ENCODE measurements around the gene KRTAP10-4. TPM values are rescaled to one million over a fixed set of nuclear protein-coding genes. Genes with fewer than 3 reads are reported as not detected.

Gene KRTAP10-4
- total RNA-seq, 4 donors from 2014 or later: not detected

DNA sequence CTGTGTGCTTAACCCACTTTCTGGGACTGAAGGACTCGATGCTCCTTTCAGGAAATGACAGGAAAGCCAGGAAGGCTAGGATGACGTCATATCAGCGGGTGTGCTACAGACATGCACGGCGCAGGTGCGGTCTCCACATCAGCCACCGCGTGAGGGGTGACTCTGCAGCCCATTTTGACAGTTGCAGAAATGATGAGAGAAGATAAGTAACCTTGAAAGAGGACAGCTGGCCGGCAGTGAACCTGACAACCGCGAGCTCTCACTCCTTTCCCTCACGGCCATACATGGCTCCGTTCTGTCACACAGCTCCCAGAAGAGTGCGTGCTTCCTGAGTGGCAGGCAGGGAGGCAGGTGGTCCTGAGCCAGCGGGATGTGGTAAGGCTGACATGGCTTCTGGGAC is 8.5 kb downstream of the KRTAP10-4 start:
- TF ChIP-seq POLR2A (IDR thresholded peaks at IDR 0.05): no peak
- TF ChIP-seq EP300 (IDR thresholded peaks at IDR 0.05): no peak
- TF ChIP-seq, protein P1, sequence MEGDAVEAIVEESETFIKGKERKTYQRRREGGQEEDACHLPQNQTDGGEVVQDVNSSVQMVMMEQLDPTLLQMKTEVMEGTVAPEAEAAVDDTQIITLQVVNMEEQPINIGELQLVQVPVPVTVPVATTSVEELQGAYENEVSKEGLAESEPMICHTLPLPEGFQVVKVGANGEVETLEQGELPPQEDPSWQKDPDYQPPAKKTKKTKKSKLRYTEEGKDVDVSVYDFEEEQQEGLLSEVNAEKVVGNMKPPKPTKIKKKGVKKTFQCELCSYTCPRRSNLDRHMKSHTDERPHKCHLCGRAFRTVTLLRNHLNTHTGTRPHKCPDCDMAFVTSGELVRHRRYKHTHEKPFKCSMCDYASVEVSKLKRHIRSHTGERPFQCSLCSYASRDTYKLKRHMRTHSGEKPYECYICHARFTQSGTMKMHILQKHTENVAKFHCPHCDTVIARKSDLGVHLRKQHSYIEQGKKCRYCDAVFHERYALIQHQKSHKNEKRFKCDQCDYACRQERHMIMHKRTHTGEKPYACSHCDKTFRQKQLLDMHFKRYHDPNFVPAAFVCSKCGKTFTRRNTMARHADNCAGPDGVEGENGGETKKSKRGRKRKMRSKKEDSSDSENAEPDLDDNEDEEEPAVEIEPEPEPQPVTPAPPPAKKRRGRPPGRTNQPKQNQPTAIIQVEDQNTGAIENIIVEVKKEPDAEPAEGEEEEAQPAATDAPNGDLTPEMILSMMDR (IDR thresholded peaks at IDR 0.05): no peak
- Histone ChIP-seq H3K9me3 (peaks cover 0 to 63% (median 3%) of the 10 kb centered on the region in 4 donors), H3K27ac (no peak overlapping the region), H3K27me3 (peaks cover 0 to 11% of the 10 kb centered on the region in 2 donors), H3K4me1 (no peaks in the 10 kb centered on the region), H3K4me3 (no peak overlapping the region), H3K36me3 (no peaks in the 10 kb centered on the region)
- WGBS, 2 donors: 75 to 78% methylated on average over 15 of the region's 15 CpGs
- no peak for DNase-seq (ENCODE audit: low spot score in 2 of 2)

DNA sequence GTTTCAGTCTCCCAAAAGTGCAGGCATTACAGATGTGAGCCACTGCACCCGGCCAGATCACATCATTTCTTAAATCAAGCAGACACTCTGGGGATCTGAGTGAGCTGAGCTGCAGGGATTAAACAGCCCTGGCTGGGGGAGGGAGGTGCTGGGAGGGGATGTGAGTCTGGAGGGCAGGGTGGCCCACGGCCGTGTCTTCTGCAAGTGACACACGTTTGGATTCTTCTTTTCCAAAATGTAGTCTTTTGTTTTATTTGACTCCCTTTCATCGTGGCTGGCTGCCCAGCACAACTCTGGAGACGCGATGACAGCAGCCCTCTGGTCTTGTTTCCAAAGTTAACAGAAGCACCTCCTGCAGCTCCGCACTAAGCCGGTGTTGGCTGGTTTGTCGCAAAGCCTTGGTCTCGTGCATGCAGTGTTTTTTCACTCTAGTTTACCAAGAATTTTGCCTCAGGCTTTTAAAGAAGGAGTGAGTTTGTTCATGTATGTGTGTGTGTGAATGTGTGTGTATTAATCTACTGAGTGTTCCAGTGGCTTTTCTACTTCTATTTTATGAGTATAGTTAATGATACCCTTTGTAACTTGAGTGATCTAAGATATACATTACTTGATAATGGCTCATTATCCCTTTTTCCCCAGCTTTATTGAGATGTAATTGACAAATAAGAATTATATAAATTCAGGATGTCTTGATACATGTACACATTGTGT is 9.7 kb downstream of the KRTAP10-4 start:
- TF ChIP-seq POLR2A (IDR thresholded peaks at IDR 0.05): no peak
- no peak for TF ChIP-seq EP300 (IDR thresholded peaks at IDR 0.05)
- TF ChIP-seq, protein P1 (IDR thresholded peaks at IDR 0.05): no peak
- no peaks in the 10 kb centered on the region for H3K4me1 ChIP-seq
- H3K9me3 ChIP-seq: peaks cover 0 to 59% (median 3%) of the 10 kb centered on the region in 4 donors
- H3K36me3 ChIP-seq: no peaks in the 10 kb centered on the region
- WGBS, 2 donors: 21 to 31% methylated on average over 11 of the region's 11 CpGs
- no peak for DNase-seq (ENCODE audit: low spot score in 2 of 2)
- H3K27ac ChIP-seq: no peak overlapping the region
- no peak overlapping the region for H3K4me3 ChIP-seq
- peaks cover 0 to 11% of the 10 kb centered on the region in 2 donors for H3K27me3 ChIP-seq

DNA sequence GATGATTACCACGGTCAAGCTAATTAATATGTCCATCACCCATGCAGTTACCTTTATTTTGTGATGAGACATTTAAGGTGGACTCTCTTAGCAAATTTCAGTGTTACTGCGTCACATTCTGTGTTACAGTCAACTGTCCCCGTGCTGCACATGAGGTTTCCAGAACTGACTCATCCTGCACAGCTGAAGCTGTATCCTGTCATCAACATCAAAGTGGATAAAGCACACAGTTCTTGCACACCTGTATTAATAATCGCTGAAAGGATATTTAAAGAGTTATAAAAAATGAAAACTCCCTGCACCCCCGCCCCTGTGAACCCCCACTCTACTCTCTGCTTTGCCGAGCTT is 10.2 kb downstream of the KRTAP10-4 start:
- TF ChIP-seq, protein P1 (IDR thresholded peaks at IDR 0.05): no peak
- no peak for TF ChIP-seq POLR2A (IDR thresholded peaks at IDR 0.05)
- TF ChIP-seq EP300 (IDR thresholded peaks at IDR 0.05): no peak
- Histone ChIP-seq H3K9me3 (peaks cover 0 to 54% (median 3%) of the 10 kb centered on the region in 4 donors), H3K4me1 (no peaks in the 10 kb centered on the region), H3K27ac (no peak overlapping the region), H3K27me3 (peaks cover 0 to 11% of the 10 kb centered on the region in 2 donors), H3K36me3 (no peaks in the 10 kb centered on the region), H3K4me3 (no peak overlapping the region)
- DNase-seq (ENCODE audit: low spot score in 2 of 2): no peak
- WGBS, 2 donors: 82 to 85% methylated on average over 6 of the region's 6 CpGs

GRCh38 chr21:44585892-44586291 is 12.4 kb downstream of the KRTAP10-4 start:
- Histone ChIP-seq H3K9me3 (peaks cover 0 to 38% (median 3%) of the 10 kb centered on the region in 4 donors), H3K27me3 (peaks cover 0 to 11% of the 10 kb centered on the region in 2 donors), H3K36me3 (no peaks in the 10 kb centered on the region), H3K27ac (no peak overlapping the region), H3K4me3 (no peak overlapping the region), H3K4me1 (no peaks in the 10 kb centered on the region)
- TF ChIP-seq POLR2A (IDR thresholded peaks at IDR 0.05) (no peak), EP300 (IDR thresholded peaks at IDR 0.05) (no peak)
- TF ChIP-seq, protein P1 (IDR thresholded peaks at IDR 0.05): no peak
- DNase-seq (ENCODE audit: low spot score in 2 of 2): no peak
- WGBS, 2 donors: 81 to 95% methylated on average over 3 of the region's 3 CpGs

DNA sequence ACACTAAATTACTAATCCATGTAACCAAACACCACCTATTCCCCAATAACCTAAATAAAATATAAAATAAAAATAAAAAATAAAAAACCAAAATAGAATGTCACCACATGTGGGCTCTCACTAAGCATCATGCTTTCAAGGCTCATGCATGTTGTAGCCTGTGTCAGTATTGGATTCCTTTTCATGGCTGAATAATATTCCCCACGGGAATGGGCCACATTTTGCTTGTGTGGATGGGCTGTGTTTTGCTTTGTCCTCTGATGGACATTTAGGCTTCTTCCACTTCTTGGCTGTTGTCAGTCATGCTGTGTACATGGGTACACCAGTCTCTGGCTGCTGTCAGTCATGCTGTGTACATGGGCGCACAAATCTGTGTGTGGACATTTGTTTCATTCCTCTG is 15.6 kb downstream of the KRTAP10-4 start:
- H3K4me3 ChIP-seq: no peak overlapping the region
- peaks cover 0 to 21% of the 10 kb centered on the region in 2 donors for H3K27me3 ChIP-seq
- peaks cover 0 to 22% (median 0%) of the 10 kb centered on the region in 4 donors for H3K9me3 ChIP-seq
- H3K4me1 ChIP-seq: no peaks in the 10 kb centered on the region
- H3K36me3 ChIP-seq: no peaks in the 10 kb centered on the region
- DNase-seq (ENCODE audit: low spot score in 2 of 2): no peak
- 88 to 95% methylated on average over 2 of the region's 2 CpGs for WGBS, 2 donors
- no peak overlapping the region for H3K27ac ChIP-seq
- no peak for TF ChIP-seq EP300 (IDR thresholded peaks at IDR 0.05)
- no peak for TF ChIP-seq POLR2A (IDR thresholded peaks at IDR 0.05)
- TF ChIP-seq, protein P1 (IDR thresholded peaks at IDR 0.05): no peak
